K562 (cell line): Measurements from ENCODE around the gene CGGBP1. TPM values are rescaled to one million over a fixed set of nuclear protein-coding genes. Genes with fewer than 3 reads are reported as not detected.

Experiments
- ATAC-seq: fragments of 200-7000 bp; cut with Tn5 transposase; 3 replicates; pipeline ENCODE4 v1.9.1; 2020; ENCODE audit warnings: moderate library complexity
- Bru-seq: library from RNA; stranded (reverse); fragments of 400-500 nt; gene quantifications from one replicate; lab custom pipeline; 2021; lab: Mats Ljungman, UMichigan
- BruChase-seq, 2 experiments: library from RNA; stranded (reverse); fragments of 400-500 nt; gene quantifications; one replicate each; lab custom pipeline; 2021; lab: Mats Ljungman, UMichigan
- BruUV-seq: library from RNA; stranded (reverse); fragments of 400-500 nt; replicated peaks from 2 replicates; lab custom pipeline; 2021; lab: Mats Ljungman, UMichigan
- CTCF ChIA-PET: fragments of 300-600 bp; formaldehyde crosslinking; extraction: SDS; loops from one replicate; lab custom pipeline; 2021; ENCODE audit warnings: low intra/inter-chr PET ratio; lab: Yijun Ruan, JAX
- POLR2A ChIA-PET: fragments of 300-600, 350-650 bp; sonication (Branson Sonifier 250); formaldehyde crosslinking; extraction: SDS; loops from one replicate; lab custom pipeline; 2021; ENCODE audit warnings: antibody characterized with exemption, inconsistent platforms; lab: Yijun Ruan, JAX
- DNase-seq, 4 experiments: peaks; one replicate each; pipeline versions ENCODE4 v3.0.0 to v3.0.0-alpha.2; 2011 to 2018; ENCODE audit warnings: low spot score in 3 of 4, mixed read lengths in 3 of 4; ENCODE audit errors: extremely low read depth in 1 of 4
- FAIRE-seq: peaks from 2 replicates; lab custom pipeline; 2011; peaks lifted over from hg19 to GRCh38; lab: Jason Lieb, UNC
- H2AFZ ChIP-seq: 2 replicates; pipeline ENCODE4 v1.6.0; 2011; ENCODE audit warnings: low read depth, low read length, control low read depth, inconsistent platforms
- H3K27ac ChIP-seq: fragments of 200-600 bp; 3 replicates; pipeline ENCODE4 v1.8.0; 2011; ENCODE audit warnings: low read depth, mild to moderate bottlenecking, control low read depth, inconsistent platforms, low read length, moderate library complexity, mixed read lengths; ENCODE audit errors: extremely low read depth
- H3K27me3 ChIP-seq, 2 experiments: fragments of 300-600 bp in 1 of 2; 2 replicates in 1 of 2; 3 replicates in 1 of 2; pipeline versions ENCODE4 v1.6.0 to v1.8.0; 2011; ENCODE audit warnings: inconsistent platforms in 2 of 2, low read length in 2 of 2, mild to moderate bottlenecking in 1 of 2, mixed read lengths in 1 of 2, moderate library complexity in 1 of 2; ENCODE audit not compliant: control insufficient read depth in 2 of 2, insufficient read depth in 2 of 2
- H3K36me3 ChIP-seq: fragments of 300-600 bp; 3 replicates; pipeline ENCODE4 v1.8.0; 2011; ENCODE audit warnings: mild to moderate bottlenecking, low read length, inconsistent platforms; ENCODE audit not compliant: control insufficient read depth, insufficient read depth
- H3K4me1 ChIP-seq, 2 experiments: fragments of 200-600 bp in 1 of 2; replicated peaks in 1 of 2; 2 replicates in 1 of 2; 3 replicates in 1 of 2; pipeline versions ENCODE4 v1.5.1 to v1.8.0; 2011; ENCODE audit warnings: inconsistent platforms in 2 of 2, low read length in 2 of 2, mild to moderate bottlenecking in 1 of 2, mixed read lengths in 1 of 2, moderate library complexity in 1 of 2; ENCODE audit not compliant: control insufficient read depth in 2 of 2, insufficient read depth in 2 of 2
- H3K4me2 ChIP-seq: 2 replicates; pipeline ENCODE4 v1.6.1; 2011; ENCODE audit warnings: low read length, control low read depth, inconsistent platforms, mixed read lengths; ENCODE audit not compliant: insufficient read depth
- H3K4me3 ChIP-seq: fragments of 200-600 bp; sonication (generic), shearing (Covaris generic); 2 replicates; pipeline ENCODE4 v1.5.1; 2016; ENCODE audit warnings: control low read depth, inconsistent platforms
- H3K79me2 ChIP-seq: fragments of 200-600 bp; 3 replicates; pipeline ENCODE4 v1.8.0; 2011; ENCODE audit warnings: low read length, inconsistent platforms; ENCODE audit not compliant: control insufficient read depth, insufficient read depth
- H3K9ac ChIP-seq, 2 experiments: 2 replicates each; pipeline versions ENCODE4 v1.6.0 to v1.6.1; 2011; ENCODE audit warnings: low read depth in 2 of 2, low read length in 2 of 2, control low read depth in 1 of 2, inconsistent platforms in 1 of 2, mild to moderate bottlenecking in 1 of 2, mixed read lengths in 1 of 2; ENCODE audit not compliant: insufficient read depth in 1 of 2
- H3K9me1 ChIP-seq: one replicate; pipeline ENCODE4 v1.6.0; 2011; ENCODE audit warnings: inconsistent platforms, mild to moderate bottlenecking, low read length, moderate library complexity; ENCODE audit not compliant: control insufficient read depth, insufficient read depth
- H3K9me3 ChIP-seq: replicated peaks from 2 replicates; pipeline ENCODE4 v1.5.1; 2011; ENCODE audit warnings: low read depth, low read length, inconsistent platforms; ENCODE audit not compliant: control insufficient read depth, insufficient read depth
- H4K20me1 ChIP-seq: replicated peaks from 2 replicates; pipeline ENCODE4 v1.6.1; 2011; ENCODE audit warnings: low read length, inconsistent platforms, mixed read lengths; ENCODE audit not compliant: control insufficient read depth, insufficient read depth
- AFF1 ChIP-seq, 2 experiments: fragments of 450-650 bp; IDR thresholded peaks; 2 replicates each; pipeline ENCODE4 v1.6.1; 2018; ENCODE audit warnings: mild to moderate bottlenecking in 2 of 2, low read depth in 1 of 2; ENCODE audit not compliant: partially characterized antibody in 2 of 2
- EGR1 ChIP-seq: fragments of 450-650 bp; conservative IDR thresholded peaks from 2 replicates; pipeline ENCODE4 v1.6.1; 2017; ENCODE audit warnings: mild to moderate bottlenecking
- HDGF ChIP-seq: fragments of 450-650 bp; IDR thresholded peaks from 2 replicates; pipeline ENCODE4 v1.6.1; 2016
- JUNB ChIP-seq: fragments of 450-650 bp; formaldehyde crosslinking; conservative IDR thresholded peaks from 2 replicates; pipeline ENCODE4 v1.4.0; 2020; ENCODE audit warnings: mild to moderate bottlenecking
- LEF1 ChIP-seq: fragments of 450-650 bp; IDR thresholded peaks from 2 replicates; pipeline ENCODE4 v1.6.1; 2016; ENCODE audit warnings: mild to moderate bottlenecking
- NCOA1 ChIP-seq: fragments of 450-650 bp; IDR thresholded peaks from 2 replicates; pipeline ENCODE4 v1.6.1; 2016; ENCODE audit warnings: low read depth
- ZNF23 ChIP-seq: fragments of 250-450 bp; sonication (Bioruptor Pico); IDR thresholded peaks from 2 replicates; pipeline ENCODE4 v1.4.0; 2020; ENCODE audit warnings: mild to moderate bottlenecking
- ZNF408 ChIP-seq: fragments of 250-450 bp; sonication (Bioruptor Pico); IDR thresholded peaks from 2 replicates; pipeline ENCODE4 v1.4.0; 2020; ENCODE audit warnings: low read depth, mild to moderate bottlenecking, moderate library complexity
- ZNF584 ChIP-seq: fragments of 200-800 bp; sonication (Bioruptor generic); IDR thresholded peaks from 2 replicates; pipeline ENCODE4 v1.6.1; 2016; ENCODE audit warnings: low read depth, mild to moderate bottlenecking, missing genetic modification characterization, missing compliant biosample characterization
- WGBS: fragments of 100-300 bp; shearing (Covaris generic); methylation state at CpG from one replicate; pipeline ENCODE4 v1.1.6; 2016; ENCODE audit warnings: low coverage, mixed read lengths; ENCODE audit not compliant: insufficient coverage; ENCODE audit errors: missing lambda C conversion rate; 5-methylcytosine and 5-hydroxymethylcytosine counted together
- in situ Hi-C: fragments of 300-500 bp; cut with MboI; formaldehyde crosslinking; loops from 4 replicates; pipeline ENCODE4 v1.15.0; 2018; ENCODE audit warnings: inconsistent platforms, mixed read lengths
- intact Hi-C: fragments of 100-400 bp; cut with micrococcal nuclease; formaldehyde crosslinking; loops from 2 replicates; pipeline ENCODE4 v1.14.2; 2022
- long read RNA-seq, 3 experiments: library from polyadenylated mRNA in 2 of 3; library from RNA in 1 of 3; unstranded in 2 of 3; stranded (forward) in 1 of 3; transcript quantifications; one replicate each; pipeline ENCODE4 v2.0.0, GENCODE V29; 2019 to 2022
- polyA minus RNA-seq, 3 experiments: library from RNA; depleted of rRNA, polyadenylated mRNA; stranded (reverse); fragments of >200 nt; gene quantifications; 2 replicates each; pipeline ENCODE4 v1.2.3, GENCODE V29; 2011
- polyA plus RNA-seq, 8 experiments: library from polyadenylated mRNA; depleted of rRNA in 4 of 8; stranded (reverse) in 5 of 8; unstranded in 3 of 8; fragments of >200 nt; fragmentation: Nextera tagmentation in 2 of 8; fragmentation: Illumina TruSeq in 1 of 8; extraction: Ambion mirVana in 2 of 8; extraction: Trizol in 1 of 8; gene quantifications; 2 replicates each; pipeline versions ENCODE4 v1.2.1 to v1.2.3, GENCODE V29; 2011 to 2014; ENCODE audit warnings: inconsistent platforms in 1 of 8, missing spikeins in 1 of 8
- total RNA-seq, 7 experiments: library from RNA; depleted of rRNA in 6 of 7; stranded (reverse); fragments of >200 nt in 6 of 7; fragmentation: Illumina TruSeq in 2 of 7; extraction: Trizol in 2 of 7; gene quantifications; 2 replicates each; pipeline versions ENCODE4 v1.2.1 to v1.2.3, GENCODE V29; 2011 to 2021; ENCODE audit warnings: low replicate concordance in 1 of 7

Gene CGGBP1
- 27.8 and 66.6 TPM in 2 replicates for total RNA-seq (2011; cell fraction: chromatin; rRNA removed; ENCODE audit: low replicate concordance)
- total RNA-seq (2011; cell fraction: nucleolus; rRNA removed), result 13.7 and 18.7 TPM in 2 replicates
- 36.2 and 39.1 TPM in 2 replicates for total RNA-seq (2011; cell fraction: nucleoplasm; rRNA removed)
- total RNA-seq (2014; rRNA removed) (14.4 and 18.0 TPM in 2 replicates), total RNA-seq (2014; rRNA removed; fragmentation: Illumina TruSeq; extraction: Trizol) (37.8 and 46.5 TPM in 2 replicates), total RNA-seq (2015; rRNA removed; fragmentation: Illumina TruSeq; extraction: Trizol) (38.2 and 43.2 TPM in 2 replicates), total RNA-seq (2021) (37.9 and 39.2 TPM in 2 replicates), polyA plus RNA-seq (2011; rRNA removed) (43.2 and 46.5 TPM in 2 replicates), polyA plus RNA-seq (2014; fragmentation: Illumina TruSeq; extraction: Trizol) (41.2 and 47.8 TPM in 2 replicates), polyA plus RNA-seq (2014; fragmentation: Nextera tagmentation; extraction: Ambion mirVana) (10 to 100 TPM; 26.6 to 35.8 TPM), polyA plus RNA-seq (2014; rRNA removed) (24.9 and 29.4 TPM in 2 replicates), polyA minus RNA-seq (2011; rRNA and poly(A)+ RNA removed) (68.4 and 74.6 TPM in 2 replicates), Bru-seq, nascent RNA (percentile 64 among the genes with signal in this experiment), BruChase-seq, experiment 1, labeled RNA remaining after a 2-hour chase (percentile 70 among the genes with signal in this experiment), BruChase-seq, experiment 2, labeled RNA remaining after a 6-hour chase (percentile 71 among the genes with signal in this experiment)
- polyA plus RNA-seq (2011; cell fraction: cytosol; rRNA removed), result 14.0 and 19.7 TPM in 2 replicates
- 59.2 and 66.8 TPM in 2 replicates for polyA plus RNA-seq (2011; cell fraction: nucleus; rRNA removed)
- 35.4 and 41.1 TPM in 2 replicates for polyA plus RNA-seq (2012)
- 18.3 and 26.2 TPM in 2 replicates for polyA minus RNA-seq (2011; cell fraction: cytosol; rRNA and poly(A)+ RNA removed)
- 25.6 and 57.9 TPM in 2 replicates for polyA minus RNA-seq (2011; cell fraction: nucleus; rRNA and poly(A)+ RNA removed)
- long read RNA-seq, experiment 1, full-length matches to known transcripts, result 90 of 103 reads
- long read RNA-seq, experiment 1, partial matches to known transcripts, result 4 of 103 reads
- long read RNA-seq, experiment 1, other reads (novel, unspliced or antisense), result 9 of 103 reads
- long read RNA-seq, experiment 2, full-length matches to known transcripts, result 37 of 39 reads
- long read RNA-seq, experiment 2, partial matches to known transcripts, result 1 of 39 reads
- long read RNA-seq, experiment 2, other reads (novel, unspliced or antisense), result 1 of 39 reads
- long read RNA-seq, experiment 3, full-length matches to known transcripts, result 24 of 27 reads
- long read RNA-seq, experiment 3, partial matches to known transcripts, result 1 of 27 reads
- long read RNA-seq, experiment 3, other reads (novel, unspliced or antisense), result 2 of 27 reads

- intact Hi-C loops (loop anchor here (2.0 to 5.0 kb wide), 4 partner anchors 24 to 261 kb away; partner anchors contain the start of gene C3orf38), in situ Hi-C loops (no loop called here)
- POLR2A ChIA-PET, result interaction anchor here (0.7 to 1.4 kb wide), 5 partner anchors 9 to 93 kb away, joined by 3 to 8 read pairs (median 4); no protein-coding TSS in a partner anchor
- Histone ChIP-seq H3K9me1 (no peaks in the 10 kb centered on the region), H3K4me3 (peak within 1 kb of the TSS; percentile 96), H3K79me2 (peaks cover 86% of the 10 kb centered on the region), H2AFZ (peak within 1 kb of the TSS; percentile 82), H3K36me3 (peaks cover 36% of the 10 kb centered on the region), H3K4me2 (peak within 1 kb of the TSS; percentile 94), H4K20me1 (0 out of 2 replicates have a peak, but pooled peaks cover 2% of the 10 kb centered on the region), H3K4me1 (peaks cover 0 to 11% of the 10 kb centered on the region in 2 experiments; a peak in 2 of 5 replicates), H3K27ac (peak within 1 kb of the TSS; percentile 93), H3K9ac (peak within 1 kb of the TSS; percentile 83 to 97), H3K27me3 (no peaks in the 10 kb centered on the region), H3K9me3 (no peaks in the 10 kb centered on the region)
- DNase-seq (peak; percentile 84 to 96 (median 89)), FAIRE-seq (peak; percentile 93), ATAC-seq (peak; percentile 89)
- WGBS, result 0% methylated on average over 16 of the region's 76 CpGs
- CTCF ChIA-PET, result interaction anchor here (0.5 kb wide), 1 partner anchor 23 kb away, joined by 3 read pairs; no protein-coding TSS in a partner anchor
- no TSS peak for BruUV-seq
- TF ChIP-seq JUNB (no peak), LEF1 (no peak), EGR1 (peak; percentile 92), NCOA1 (no peak), ZNF23 (CRISPR knock-in tag) (no peak), ZNF584 (CRISPR knock-in tag) (no peak), AFF1 (IDR thresholded peaks at IDR 0.05; ENCODE audit: low read depth in 1 of 2, partially characterized antibody in 2 of 2) (no peak), ZNF408 (no peak), HDGF (no peak)
Observed at GRCh38 chr3:88058581-88059379, at the start of gene CGGBP1, which contains the start of gene ZNF654. Gene CGGBP1 (minus strand): TSS chr3:88059005. CDS start chr3:88055976, 3,029 bp downstream. Gene ZNF654 (plus strand): TSS chr3:88059255. CDS start chr3:88059320, 65 bp downstream.
